NB4 (cell line): ENCODE measurements around the gene SLC2A9.

ENCODE experiments used
- CTCF ChIP-seq: IDR thresholded peaks from one replicate; pipeline ENCODE4 v1.5.1; 2012; ENCODE audit warnings: low read depth, low read length
- MYC ChIP-seq: IDR thresholded peaks from 2 replicates; pipeline ENCODE4 v1.6.1; 2011; ENCODE audit warnings: low read depth, low read length
- POLR2A ChIP-seq: IDR thresholded peaks from 2 replicates; pipeline ENCODE4 v1.6.1; 2011; ENCODE audit warnings: mild to moderate bottlenecking; ENCODE audit not compliant: insufficient read length; ENCODE audit errors: extremely low read depth

GRCh38 chr4:9885958-9886357, 135.3 kb downstream of the SLC2A9 start:
- TF ChIP-seq CTCF = no peak
- TF ChIP-seq POLR2A = no peak
- no peak for TF ChIP-seq MYC
